NCI-H524 (cell line): Measurements from ENCODE around the gene PANK3.
A peak's percentile ranks its signal among the peaks of the same experiment; 100 is the strongest.
"Not testable (repeated sequence)": the region's sequence is repeated elsewhere in the genome, so short reads cannot be mapped to it uniquely, and the experiment has no call there.

Experiments used
- DNase-seq, 2 experiments: peaks; one replicate each; lab custom pipeline; 2025; lab: John Stamatoyannopoulos, UW

Gene PANK3

GRCh38 chr5:168552146-168552545, 27.0 kb downstream of the PANK3 start:
- no peak for DNase-seq

GRCh38 chr5:168550656-168551055, 28.5 kb downstream of the PANK3 start:
- no peak for DNase-seq

- DNase-seq, result no peak
These were observed 29.6 kb downstream of the PANK3 start for GRCh38 chr5:168549554-168549953.

- no peak for DNase-seq
These were observed 42.0 kb downstream of the PANK3 start for GRCh38 chr5:168537176-168537575.

GRCh38 chr5:168534351-168534750, 44.8 kb downstream of the PANK3 start:
- not testable (repeated sequence) for DNase-seq

GRCh38 chr5:168531987-168532864, 46.9 kb downstream of the PANK3 start:
- peak; percentile 85 to 94 for DNase-seq

GRCh38 chr5:168531191-168531590, 48.0 kb downstream of the PANK3 start:
- DNase-seq, result no peak

GRCh38 chr5:168530621-168531150, 48.5 kb downstream of the PANK3 start:
- peak in 1 of 2 experiments; percentile 4 for DNase-seq

GRCh38 chr5:168529374-168530234, 49.6 kb downstream of the PANK3 start:
- DNase-seq, result peak in 1 of 2 experiments; percentile 7

GRCh38 chr5:168528521-168529373, 50.4 kb downstream of the PANK3 start, which contains the start of gene FBLL1:
FBLL1 (plus strand) TSS chr5:168529305; CDS start chr5:168529505, 200 bp downstream.
- peak; percentile 20 to 51 for DNase-seq

GRCh38 chr5:168527756-168528295, 51.3 kb downstream of the PANK3 start:
- DNase-seq, result no peak

GRCh38 chr5:168525856-168526255, 53.3 kb downstream of the PANK3 start:
- DNase-seq, result no peak

- DNase-seq, result no peak
These were observed 65.2 kb downstream of the PANK3 start for GRCh38 chr5:168513861-168514428.

GRCh38 chr5:168502563-168503237, 76.5 kb downstream of the PANK3 start:
- DNase-seq, result no peak
